NCI-H510A treated with DMSO at 0.1 percent for 48 hours (cell line): ENCODE data around the gene ZNF691.
"Not testable (repeated sequence)": the region's sequence is repeated elsewhere in the genome, so short reads cannot be mapped to it uniquely, and the experiment has no call there.

ENCODE experiments used
- DNase-seq: peaks from one replicate; lab custom pipeline; 2025; lab: John Stamatoyannopoulos, UW

Gene ZNF691

GRCh38 chr1:42832641-42833240 lies 13.7 kb upstream of the ZNF691 start:
- DNase-seq, result no peak

- DNase-seq, result no peak
These were observed 12.4 kb upstream of the ZNF691 start for GRCh38 chr1:42833981-42834380.

- no peak for DNase-seq
These were observed 11.6 kb upstream of the ZNF691 start for GRCh38 chr1:42834803-42835202.

- DNase-seq, result no peak
These were observed 11.0 kb upstream of the ZNF691 start for GRCh38 chr1:42835422-42835821.

GRCh38 chr1:42837709-42838108 lies 8.7 kb upstream of the ZNF691 start:
- no peak for DNase-seq

- no peak for DNase-seq
These were observed 7.8 kb upstream of the ZNF691 start for GRCh38 chr1:42838482-42839190.

GRCh38 chr1:42841010-42841409 lies 5.4 kb upstream of the ZNF691 start:
- no peak for DNase-seq

- DNase-seq, result no peak
These were observed 4.8 kb upstream of the ZNF691 start for GRCh38 chr1:42841440-42842147.

GRCh38 chr1:42844592-42845140 lies 1.7 kb upstream of the ZNF691 start:
- no peak for DNase-seq

GRCh38 chr1:42845193-42845592 lies 1.2 kb upstream of the ZNF691 start:
- DNase-seq, result no peak

GRCh38 chr1:42845866-42846256 lies 552 bp upstream of the ZNF691 start:
- DNase-seq, result peak; percentile 18

GRCh38 chr1:42847111-42847595 lies 740 bp downstream of the ZNF691 start:
- no peak for DNase-seq

GRCh38 chr1:42847721-42848460 lies 1.5 kb downstream of the ZNF691 start:
- DNase-seq, result no peak

GRCh38 chr1:42848823-42849537 lies 2.6 kb downstream of the ZNF691 start:
- no peak for DNase-seq

GRCh38 chr1:42849944-42850343 lies 3.5 kb downstream of the ZNF691 start:
- DNase-seq, result no peak

GRCh38 chr1:42851420-42851819 lies 5.0 kb downstream of the ZNF691 start:
- DNase-seq, result no peak

GRCh38 chr1:42851960-42852607 lies 5.7 kb downstream of the ZNF691 start:
- no peak for DNase-seq

GRCh38 chr1:42852608-42852980 lies 6.2 kb downstream of the ZNF691 start:
- no peak for DNase-seq

GRCh38 chr1:42853116-42853884 lies 6.9 kb downstream of the ZNF691 start:
- DNase-seq, result no peak

- not testable (repeated sequence) for DNase-seq
These were observed 10.1 kb downstream of the ZNF691 start for GRCh38 chr1:42856554-42856953.
